Breast epithelium (tissue), 3 donors: Measurements from ENCODE around the gene CLCN7.

Experiments used
- POLR2A ChIP-seq: fragments of 450-650 bp; IDR thresholded peaks from one replicate; pipeline ENCODE4 v1.6.1; 2016; ENCODE audit warnings: antibody characterized with exemption, mild to moderate bottlenecking, moderate library complexity
- POLR2AphosphoS5 ChIP-seq, 3 donors: sonication (generic); formaldehyde crosslinking; IDR thresholded peaks; one replicate each; pipeline ENCODE4 v1.6.1; 2017; ENCODE audit warnings: antibody characterized with exemption in 3 of 3
- TF ChIP-seq, protein P1 (sequence below), 3 donors: fragments of 450-650 bp; IDR thresholded peaks; one replicate each; pipeline ENCODE4 v1.5.1; 2016 to 2017; ENCODE audit warnings: antibody characterized with exemption in 3 of 3, mild to moderate bottlenecking in 3 of 3, moderate library complexity in 3 of 3

- TF ChIP-seq, protein P1, sequence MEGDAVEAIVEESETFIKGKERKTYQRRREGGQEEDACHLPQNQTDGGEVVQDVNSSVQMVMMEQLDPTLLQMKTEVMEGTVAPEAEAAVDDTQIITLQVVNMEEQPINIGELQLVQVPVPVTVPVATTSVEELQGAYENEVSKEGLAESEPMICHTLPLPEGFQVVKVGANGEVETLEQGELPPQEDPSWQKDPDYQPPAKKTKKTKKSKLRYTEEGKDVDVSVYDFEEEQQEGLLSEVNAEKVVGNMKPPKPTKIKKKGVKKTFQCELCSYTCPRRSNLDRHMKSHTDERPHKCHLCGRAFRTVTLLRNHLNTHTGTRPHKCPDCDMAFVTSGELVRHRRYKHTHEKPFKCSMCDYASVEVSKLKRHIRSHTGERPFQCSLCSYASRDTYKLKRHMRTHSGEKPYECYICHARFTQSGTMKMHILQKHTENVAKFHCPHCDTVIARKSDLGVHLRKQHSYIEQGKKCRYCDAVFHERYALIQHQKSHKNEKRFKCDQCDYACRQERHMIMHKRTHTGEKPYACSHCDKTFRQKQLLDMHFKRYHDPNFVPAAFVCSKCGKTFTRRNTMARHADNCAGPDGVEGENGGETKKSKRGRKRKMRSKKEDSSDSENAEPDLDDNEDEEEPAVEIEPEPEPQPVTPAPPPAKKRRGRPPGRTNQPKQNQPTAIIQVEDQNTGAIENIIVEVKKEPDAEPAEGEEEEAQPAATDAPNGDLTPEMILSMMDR (IDR thresholded peaks at IDR 0.05): no peak
- TF ChIP-seq POLR2A (no peak), POLR2AphosphoS5 (IDR thresholded peaks at IDR 0.05) (no peak)
These were observed 37.2 kb downstream of the CLCN7 start for GRCh38 chr16:1437606-1438005.
